Measurements from ENCODE around the gene HELB.

- TF ChIP-seq POLR2A (IDR thresholded peaks at IDR 0.05) (no peak), CTCF (IDR thresholded peaks at IDR 0.05) (no peak), POLR2AphosphoS5 (IDR thresholded peaks at IDR 0.05) (no peak), EP300 (IDR thresholded peaks at IDR 0.05) (no peak)
Observed at GRCh38 chr12:66290716-66291200, 11.5 kb upstream of the HELB start.

Measured in upper lobe of left lung (tissue), 4 donors.